K562 (cell line): Measurements from ENCODE around the gene LAMC1. TPM values are rescaled to one million over a fixed set of nuclear protein-coding genes. Genes with fewer than 3 reads are reported as not detected.

Source experiments
- ATAC-seq: fragments of 200-7000 bp; cut with Tn5 transposase; 3 replicates; pipeline ENCODE4 v1.9.1; 2020; ENCODE audit warnings: moderate library complexity
- BruUV-seq: library from RNA; stranded (reverse); fragments of 400-500 nt; replicated peaks from 2 replicates; lab custom pipeline; 2021; lab: Mats Ljungman, UMichigan
- CTCF ChIA-PET: fragments of 300-600 bp; formaldehyde crosslinking; extraction: SDS; loops from one replicate; lab custom pipeline; 2021; ENCODE audit warnings: low intra/inter-chr PET ratio; lab: Yijun Ruan, JAX
- POLR2A ChIA-PET: fragments of 300-600, 350-650 bp; sonication (Branson Sonifier 250); formaldehyde crosslinking; extraction: SDS; loops from one replicate; lab custom pipeline; 2021; ENCODE audit warnings: antibody characterized with exemption, inconsistent platforms; lab: Yijun Ruan, JAX
- DNase-seq, 4 experiments: peaks; one replicate each; pipeline versions ENCODE4 v3.0.0 to v3.0.0-alpha.2; 2011 to 2018; ENCODE audit warnings: low spot score in 3 of 4, mixed read lengths in 3 of 4; ENCODE audit errors: extremely low read depth in 1 of 4
- FAIRE-seq: peaks from 2 replicates; lab custom pipeline; 2011; peaks lifted over from hg19 to GRCh38; lab: Jason Lieb, UNC
- H2AFZ ChIP-seq: 2 replicates; pipeline ENCODE4 v1.6.0; 2011; ENCODE audit warnings: low read depth, low read length, control low read depth, inconsistent platforms
- H3K27ac ChIP-seq: fragments of 200-600 bp; 3 replicates; pipeline ENCODE4 v1.8.0; 2011; ENCODE audit warnings: low read depth, mild to moderate bottlenecking, control low read depth, inconsistent platforms, low read length, moderate library complexity, mixed read lengths; ENCODE audit errors: extremely low read depth
- H3K27me3 ChIP-seq, 2 experiments: fragments of 300-600 bp in 1 of 2; 2 replicates in 1 of 2; 3 replicates in 1 of 2; pipeline versions ENCODE4 v1.6.0 to v1.8.0; 2011; ENCODE audit warnings: inconsistent platforms in 2 of 2, low read length in 2 of 2, mild to moderate bottlenecking in 1 of 2, mixed read lengths in 1 of 2, moderate library complexity in 1 of 2; ENCODE audit not compliant: control insufficient read depth in 2 of 2, insufficient read depth in 2 of 2
- H3K36me3 ChIP-seq: fragments of 300-600 bp; 3 replicates; pipeline ENCODE4 v1.8.0; 2011; ENCODE audit warnings: mild to moderate bottlenecking, low read length, inconsistent platforms; ENCODE audit not compliant: control insufficient read depth, insufficient read depth
- H3K4me1 ChIP-seq, 2 experiments: fragments of 200-600 bp in 1 of 2; replicated peaks in 1 of 2; 2 replicates in 1 of 2; 3 replicates in 1 of 2; pipeline versions ENCODE4 v1.5.1 to v1.8.0; 2011; ENCODE audit warnings: inconsistent platforms in 2 of 2, low read length in 2 of 2, mild to moderate bottlenecking in 1 of 2, mixed read lengths in 1 of 2, moderate library complexity in 1 of 2; ENCODE audit not compliant: control insufficient read depth in 2 of 2, insufficient read depth in 2 of 2
- H3K4me2 ChIP-seq: 2 replicates; pipeline ENCODE4 v1.6.1; 2011; ENCODE audit warnings: low read length, control low read depth, inconsistent platforms, mixed read lengths; ENCODE audit not compliant: insufficient read depth
- H3K4me3 ChIP-seq: fragments of 200-600 bp; sonication (generic), shearing (Covaris generic); 2 replicates; pipeline ENCODE4 v1.5.1; 2016; ENCODE audit warnings: control low read depth, inconsistent platforms
- H3K79me2 ChIP-seq: fragments of 200-600 bp; 3 replicates; pipeline ENCODE4 v1.8.0; 2011; ENCODE audit warnings: low read length, inconsistent platforms; ENCODE audit not compliant: control insufficient read depth, insufficient read depth
- H3K9ac ChIP-seq, 2 experiments: 2 replicates each; pipeline versions ENCODE4 v1.6.0 to v1.6.1; 2011; ENCODE audit warnings: low read depth in 2 of 2, low read length in 2 of 2, control low read depth in 1 of 2, inconsistent platforms in 1 of 2, mild to moderate bottlenecking in 1 of 2, mixed read lengths in 1 of 2; ENCODE audit not compliant: insufficient read depth in 1 of 2
- H3K9me1 ChIP-seq: one replicate; pipeline ENCODE4 v1.6.0; 2011; ENCODE audit warnings: inconsistent platforms, mild to moderate bottlenecking, low read length, moderate library complexity; ENCODE audit not compliant: control insufficient read depth, insufficient read depth
- H3K9me3 ChIP-seq: replicated peaks from 2 replicates; pipeline ENCODE4 v1.5.1; 2011; ENCODE audit warnings: low read depth, low read length, inconsistent platforms; ENCODE audit not compliant: control insufficient read depth, insufficient read depth
- H4K20me1 ChIP-seq: replicated peaks from 2 replicates; pipeline ENCODE4 v1.6.1; 2011; ENCODE audit warnings: low read length, inconsistent platforms, mixed read lengths; ENCODE audit not compliant: control insufficient read depth, insufficient read depth
- JUN ChIP-seq, 2 experiments: sonication (generic) in 1 of 2; formaldehyde crosslinking in 1 of 2; IDR thresholded peaks; 2 replicates each; pipeline versions ENCODE4 v1.6.1 to v1.8.0; 2012 to 2022; ENCODE audit warnings: borderline replicate concordance in 2 of 2, mild to moderate bottlenecking in 2 of 2, improper control_type of control experiment in 1 of 2, low read depth in 1 of 2, low read length in 1 of 2, missing genetic modification reagents in 1 of 2
- NFRKB ChIP-seq: fragments of 450-650 bp; IDR thresholded peaks from 2 replicates; pipeline ENCODE4 v1.6.1; 2016; ENCODE audit warnings: low read depth
- RBM34 ChIP-seq: fragments of 200-400 bp; formaldehyde crosslinking; IDR thresholded peaks from 2 replicates; pipeline ENCODE4 v1.6.1; 2018; ENCODE audit warnings: low read length, borderline replicate concordance; ENCODE audit not compliant: insufficient read depth
- ZNF408 ChIP-seq: fragments of 250-450 bp; sonication (Bioruptor Pico); IDR thresholded peaks from 2 replicates; pipeline ENCODE4 v1.4.0; 2020; ENCODE audit warnings: low read depth, mild to moderate bottlenecking, moderate library complexity
- ZNF644 ChIP-seq: fragments of 200-800 bp; sonication (Bioruptor generic); IDR thresholded peaks from 2 replicates; pipeline ENCODE4 v1.6.1; 2016; ENCODE audit warnings: low read depth, missing genetic modification characterization, missing compliant biosample characterization
- WGBS: fragments of 100-300 bp; shearing (Covaris generic); methylation state at CpG from one replicate; pipeline ENCODE4 v1.1.6; 2016; ENCODE audit warnings: low coverage, mixed read lengths; ENCODE audit not compliant: insufficient coverage; ENCODE audit errors: missing lambda C conversion rate; 5-methylcytosine and 5-hydroxymethylcytosine counted together
- in situ Hi-C: fragments of 300-500 bp; cut with MboI; formaldehyde crosslinking; loops from 4 replicates; pipeline ENCODE4 v1.15.0; 2018; ENCODE audit warnings: inconsistent platforms, mixed read lengths
- intact Hi-C: fragments of 100-400 bp; cut with micrococcal nuclease; formaldehyde crosslinking; loops from 2 replicates; pipeline ENCODE4 v1.14.2; 2022
- polyA plus RNA-seq, 8 experiments: library from polyadenylated mRNA; depleted of rRNA in 4 of 8; stranded (reverse) in 5 of 8; unstranded in 3 of 8; fragments of >200 nt; fragmentation: Nextera tagmentation in 2 of 8; fragmentation: Illumina TruSeq in 1 of 8; extraction: Ambion mirVana in 2 of 8; extraction: Trizol in 1 of 8; gene quantifications; 2 replicates each; pipeline versions ENCODE4 v1.2.1 to v1.2.3, GENCODE V29; 2011 to 2014; ENCODE audit warnings: inconsistent platforms in 1 of 8, missing spikeins in 1 of 8
- total RNA-seq, 7 experiments: library from RNA; depleted of rRNA in 6 of 7; stranded (reverse); fragments of >200 nt in 6 of 7; fragmentation: Illumina TruSeq in 2 of 7; extraction: Trizol in 2 of 7; gene quantifications; 2 replicates each; pipeline versions ENCODE4 v1.2.1 to v1.2.3, GENCODE V29; 2011 to 2021; ENCODE audit warnings: low replicate concordance in 1 of 7

Gene LAMC1
- total and polyA plus RNA-seq, 9 of the 15 experiments (the other 6 are each of a cell fraction or from before 2014, with no cell fraction given), result 0.07 to 0.71 (median 0.13) TPM; not detected in 2

- no peak for FAIRE-seq
- TF ChIP-seq RBM34 (no peak), ZNF644 (tag) (no peak), JUN (IDR thresholded peaks at IDR 0.05; ENCODE audit: borderline replicate concordance, low read depth, low read length) (no peak), JUN (CRISPR knock-in tag; IDR thresholded peaks at IDR 0.05; ENCODE audit: borderline replicate concordance) (no peak), ZNF408 (no peak), NFRKB (no peak)
- Histone ChIP-seq H4K20me1 (no peaks in the 10 kb centered on the region), H3K9me1 (no peaks in the 10 kb centered on the region), H3K27ac (no peak overlapping the region), H3K79me2 (no peaks in the 10 kb centered on the region), H3K4me1 (peaks cover 0 to 3% of the 10 kb centered on the region in 2 experiments; a peak in 1 of 5 replicates), H3K9me3 (no peaks in the 10 kb centered on the region), H2AFZ (no peak overlapping the region), H3K9ac (no peak overlapping the region), H3K27me3 (peaks cover 0 to 1% of the 10 kb centered on the region in 2 experiments; a peak in 1 of 5 replicates), H3K4me2 (no peak overlapping the region), H3K4me3 (no peak overlapping the region), H3K36me3 (no peaks in the 10 kb centered on the region)
- no TSS peak for BruUV-seq
- ATAC-seq, result no peak
- intact Hi-C loops (no loop called here), in situ Hi-C loops (no loop called here)
- ChIA-PET POLR2A (interaction anchor here (0.6 to 1.1 kb wide), 4 partner anchors 8 to 417 kb away, joined by 3 to 4 read pairs (median 3); no protein-coding TSS in a partner anchor), CTCF (no interaction called here)
- WGBS, result under 1% methylated on average over 8 of the region's 8 CpGs
- no peak for DNase-seq
These were observed 56.6 kb downstream of the LAMC1 start for GRCh38 chr1:183079712-183080388.
